Activated T-helper 9 cell treated with anti-CD3 and anti-CD28 coated beads, Interleukin-2, amount 50 U/mL, for 16 hours (primary cell): ENCODE results near the gene TRIM8.

Experiments
- DNase-seq: peaks from one replicate; pipeline ENCODE4 v3.0.0-alpha.2; 2020; ENCODE audit warnings: low read depth

Gene TRIM8

GRCh38 chr10:102701796-102702195 is 57.5 kb downstream of the TRIM8 start:
- DNase-seq: no peak

- no peak for DNase-seq
These were observed 58.5 kb downstream of the TRIM8 start for GRCh38 chr10:102702742-102703141.

GRCh38 chr10:102704915-102705314 is 60.6 kb downstream of the TRIM8 start:
- DNase-seq: no peak

- no peak for DNase-seq
These were observed 61.3 kb downstream of the TRIM8 start for GRCh38 chr10:102705531-102705930.
